ENCODE data around the gene FIZ1. TPM values are rescaled to one million over a fixed set of nuclear protein-coding genes. Genes with fewer than 3 reads are reported as not detected.

The FIZ1 gene
- total and polyA plus RNA-seq, 3 experiments from 2014 or later = 4.6 to 25.8 (median 23.9) TPM

DNA sequence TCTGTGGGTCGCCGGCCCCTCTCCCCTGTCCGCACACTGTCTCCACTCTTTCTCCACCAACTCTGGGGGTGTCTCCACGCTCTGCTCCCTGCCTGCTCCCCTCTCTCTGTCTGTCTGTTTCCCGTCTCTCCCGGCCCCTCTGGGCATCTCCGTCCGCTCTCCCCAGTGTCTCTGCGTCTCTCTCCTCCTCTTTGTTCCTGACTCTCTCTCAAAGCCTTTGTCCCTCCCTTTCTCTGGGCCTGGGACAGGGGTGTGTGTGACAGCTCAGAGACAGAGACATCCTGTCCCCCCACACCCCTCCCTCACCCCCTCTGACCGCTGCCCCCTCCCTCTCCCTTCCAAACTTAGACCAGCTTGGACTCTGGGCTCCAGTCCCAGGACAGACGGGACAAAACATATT, 53.3 kb downstream of the FIZ1 start:
- Histone ChIP-seq H3K36me3 (ENCODE audit: insufficient read depth, low read length) (no peaks in the 10 kb centered on the region), H3K27me3 (ENCODE audit: insufficient read depth, low read length, poor library complexity, severe bottlenecking) (no peaks in the 10 kb centered on the region), H3K9me3 (ENCODE audit: low read length) (no peaks in the 10 kb centered on the region), H3K27ac (ENCODE audit: low read depth, low read length) (no peak overlapping the region), H3K4me3 (ENCODE audit: low read length) (no peak overlapping the region), H3K4me1 (ENCODE audit: insufficient read depth, low read length) (no peaks in the 10 kb centered on the region)
- H3K27me3 Mint-ChIP-seq = peaks cover 8 to 35% of the 10 kb centered on the region in 2 donors
- no peaks in the 10 kb centered on the region for H3K4me1 Mint-ChIP-seq
- H3K9me3 Mint-ChIP-seq = no peaks in the 10 kb centered on the region
- no peak overlapping the region for H3K4me3 Mint-ChIP-seq
- POLR2A ChIA-PET = no interaction called here
- H3K36me3 Mint-ChIP-seq = no peaks in the 10 kb centered on the region
- CTCF ChIA-PET = no interaction called here
- no peak for DNase-seq
- H3K27ac Mint-ChIP-seq = no peak overlapping the region

DNA sequence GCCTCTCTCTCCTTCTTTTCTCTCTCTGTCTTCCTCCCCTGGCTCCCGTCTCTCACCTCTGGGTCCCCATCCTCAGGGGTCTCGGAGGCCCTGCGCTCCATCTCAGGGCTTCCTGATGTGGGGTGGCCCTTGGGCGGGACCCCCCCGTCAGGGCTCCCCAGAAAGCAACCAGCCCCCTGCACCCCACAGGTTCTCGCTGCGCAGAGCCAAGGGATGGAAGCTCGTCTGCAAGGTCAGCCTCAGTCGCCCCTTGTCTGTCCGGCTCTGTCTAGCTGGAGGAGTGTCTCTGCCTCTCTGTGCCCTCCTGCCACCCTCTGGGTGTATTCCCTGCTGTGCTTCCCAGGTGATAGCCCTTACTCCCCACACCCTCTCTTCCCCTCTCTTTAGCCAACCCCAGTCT, 53.9 kb downstream of the FIZ1 start, which contains the start of gene SBK3:
Gene SBK3, minus strand, starts transcription at position 101 of the 400 bp plus-strand sequence. Its CDS starts 0 bp downstream, at position 101.
- Mint-ChIP-seq H3K4me3 (no peak within 1 kb of the TSS), H3K36me3 (no peaks in the 10 kb centered on the region), H3K4me1 (no peaks in the 10 kb centered on the region), H3K27ac (no peak within 1 kb of the TSS), H3K9me3 (no peaks in the 10 kb centered on the region), H3K27me3 (peaks cover 8 to 35% of the 10 kb centered on the region in 2 donors)
- Histone ChIP-seq H3K27me3 (ENCODE audit: insufficient read depth, low read length, poor library complexity, severe bottlenecking) (no peaks in the 10 kb centered on the region), H3K9me3 (ENCODE audit: low read length) (no peaks in the 10 kb centered on the region), H3K4me1 (ENCODE audit: insufficient read depth, low read length) (no peaks in the 10 kb centered on the region), H3K27ac (ENCODE audit: low read depth, low read length) (peak within 1 kb of the TSS; percentile 27), H3K4me3 (ENCODE audit: low read length) (no peak within 1 kb of the TSS), H3K36me3 (ENCODE audit: insufficient read depth, low read length) (no peaks in the 10 kb centered on the region)
- ChIA-PET POLR2A (no interaction called here), CTCF (no interaction called here)
- no peak for DNase-seq

DNA sequence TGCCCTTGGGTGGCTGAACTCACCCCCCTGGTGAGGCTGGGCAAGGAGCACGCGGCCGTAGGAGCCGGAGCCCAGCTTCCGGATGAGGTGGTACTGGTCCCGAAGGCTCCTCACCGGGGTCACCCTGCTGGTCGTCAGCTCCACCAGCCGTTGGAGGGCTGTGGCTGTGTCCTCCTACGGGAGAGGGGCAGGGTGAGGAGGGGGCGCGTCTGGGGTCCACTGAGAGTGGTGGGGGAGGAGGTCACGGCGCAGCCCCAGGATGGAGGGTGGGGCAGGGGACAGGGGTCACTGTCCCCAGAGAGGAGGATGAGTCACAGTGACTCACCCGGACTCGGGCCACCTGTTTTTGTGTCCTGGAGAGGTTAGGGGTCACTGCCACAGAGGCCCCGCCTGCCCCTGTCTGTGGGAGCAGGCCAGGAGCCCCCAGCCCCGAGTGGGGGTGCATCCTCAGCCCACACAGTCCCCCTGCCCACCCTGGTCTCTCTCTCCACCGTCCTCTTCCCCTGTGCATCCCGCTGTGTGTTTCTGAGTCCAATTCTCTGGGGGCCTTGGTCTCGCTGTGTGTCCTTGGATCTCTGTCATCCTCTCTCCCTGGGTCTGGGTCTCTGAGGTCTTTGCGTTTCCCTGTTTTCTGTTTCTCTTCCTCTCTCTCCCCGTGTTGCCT, 54.4 kb downstream of the FIZ1 start:
- no peaks in the 10 kb centered on the region for H3K9me3 Mint-ChIP-seq
- H3K4me1 ChIP-seq (ENCODE audit: insufficient read depth, low read length) = no peaks in the 10 kb centered on the region

DNA sequence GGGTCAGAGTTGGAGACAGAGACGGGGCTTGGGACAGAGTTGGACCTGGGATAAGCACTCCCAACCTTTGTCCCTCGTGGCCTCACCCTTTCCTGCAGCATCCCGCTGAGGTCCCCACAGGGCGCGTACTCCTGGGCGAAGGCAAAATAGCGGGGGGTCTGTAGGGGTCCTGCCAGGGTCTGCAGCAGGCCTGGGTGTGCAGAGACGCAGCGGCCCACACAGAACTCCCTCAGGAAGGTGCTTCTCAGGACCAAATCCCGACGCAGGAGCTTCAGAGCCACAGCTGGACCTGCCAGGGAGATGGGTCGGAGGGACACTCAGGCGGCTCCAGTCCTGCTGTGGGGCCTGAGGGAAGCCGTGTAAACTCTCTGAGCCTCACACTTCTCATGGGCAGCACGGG, 55.3 kb downstream of the FIZ1 start:
- Mint-ChIP-seq H3K4me3 (no peak overlapping the region), H3K9me3 (no peaks in the 10 kb centered on the region), H3K27ac (no peak overlapping the region), H3K4me1 (no peaks in the 10 kb centered on the region), H3K27me3 (peaks cover 7 to 32% of the 10 kb centered on the region in 2 donors), H3K36me3 (no peaks in the 10 kb centered on the region)
- DNase-seq = no peak
- Histone ChIP-seq H3K9me3 (ENCODE audit: low read length) (no peaks in the 10 kb centered on the region), H3K36me3 (ENCODE audit: insufficient read depth, low read length) (no peaks in the 10 kb centered on the region), H3K4me1 (ENCODE audit: insufficient read depth, low read length) (no peaks in the 10 kb centered on the region), H3K4me3 (ENCODE audit: low read length) (no peak overlapping the region), H3K27ac (ENCODE audit: low read depth, low read length) (no peak overlapping the region), H3K27me3 (ENCODE audit: insufficient read depth, low read length, poor library complexity, severe bottlenecking) (no peaks in the 10 kb centered on the region)
- POLR2A ChIA-PET = no interaction called here
- CTCF ChIA-PET = no interaction called here

More for the DNA sequence above, 54.4 kb downstream of the FIZ1 start:
- CTCF ChIA-PET = no interaction called here
- Mint-ChIP-seq H3K4me1 (no peaks in the 10 kb centered on the region), H3K36me3 (no peaks in the 10 kb centered on the region), H3K27me3 (peaks cover 8 to 35% of the 10 kb centered on the region in 2 donors), H3K27ac (no peak overlapping the region), H3K4me3 (no peak overlapping the region)
- no peak for DNase-seq
- Histone ChIP-seq H3K4me3 (ENCODE audit: low read length) (no peak overlapping the region), H3K36me3 (ENCODE audit: insufficient read depth, low read length) (no peaks in the 10 kb centered on the region), H3K27ac (ENCODE audit: low read depth, low read length) (peak overlapping the region; percentile 27), H3K27me3 (ENCODE audit: insufficient read depth, low read length, poor library complexity, severe bottlenecking) (no peaks in the 10 kb centered on the region), H3K9me3 (ENCODE audit: low read length) (no peaks in the 10 kb centered on the region)
- POLR2A ChIA-PET = no interaction called here

DNA sequence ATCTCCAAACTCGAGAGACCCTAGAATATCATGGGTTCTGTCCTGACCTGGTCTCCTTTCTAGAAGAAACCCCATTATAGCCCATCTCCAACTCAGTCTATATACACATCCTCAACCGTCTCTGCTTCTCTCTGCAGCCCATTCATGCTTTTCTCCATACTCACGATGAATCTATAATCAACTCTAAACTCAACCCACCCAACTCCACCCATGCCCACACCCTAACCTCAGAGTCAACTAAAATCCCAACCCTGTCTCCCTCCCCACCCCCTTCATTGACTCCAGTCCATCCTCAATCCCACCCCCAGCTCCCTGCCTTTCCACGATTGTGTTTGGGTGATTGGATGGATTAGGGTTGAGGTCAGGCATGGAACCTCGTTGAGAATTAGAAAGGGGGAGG, 55.8 kb downstream of the FIZ1 start:
- peaks cover 6 to 32% of the 10 kb centered on the region in 2 donors for H3K27me3 Mint-ChIP-seq
- no peak overlapping the region for H3K27ac Mint-ChIP-seq

DNA sequence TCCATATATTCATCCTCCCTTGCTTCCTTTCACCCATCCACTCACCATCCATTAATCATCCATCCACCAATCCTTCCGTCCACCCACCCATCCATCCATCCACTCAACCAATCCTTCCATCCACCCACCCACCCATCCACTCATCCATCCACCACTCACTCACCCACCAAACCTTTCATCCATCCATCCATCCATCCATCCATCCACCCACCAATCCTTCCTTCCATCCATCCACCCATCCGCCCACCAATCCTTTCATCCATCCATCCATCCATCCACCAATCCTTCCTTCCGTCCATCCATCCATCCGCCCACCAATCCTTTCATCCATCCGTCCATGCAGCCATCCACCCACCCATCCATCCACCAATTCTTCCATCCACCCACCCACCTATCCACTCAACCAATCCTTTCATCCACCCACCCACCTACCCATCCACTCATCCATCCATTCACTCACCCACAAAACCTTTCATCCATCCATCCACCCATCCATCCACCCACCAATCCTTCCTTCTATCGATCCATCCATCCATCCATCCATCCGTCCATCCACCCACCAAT, 56.9 kb downstream of the FIZ1 start:
- no peak for DNase-seq
- Histone ChIP-seq H3K9me3 (ENCODE audit: low read length) (no peaks in the 10 kb centered on the region), H3K4me3 (ENCODE audit: low read length) (no peak overlapping the region), H3K27me3 (ENCODE audit: insufficient read depth, low read length, poor library complexity, severe bottlenecking) (no peaks in the 10 kb centered on the region), H3K36me3 (ENCODE audit: insufficient read depth, low read length) (no peaks in the 10 kb centered on the region), H3K4me1 (ENCODE audit: insufficient read depth, low read length) (no peaks in the 10 kb centered on the region), H3K27ac (ENCODE audit: low read depth, low read length) (no peak overlapping the region)
- no peaks in the 10 kb centered on the region for H3K36me3 Mint-ChIP-seq
- peak overlapping the region in 1 of 8 donors; percentile 9 for H3K27ac Mint-ChIP-seq
- POLR2A ChIA-PET = no interaction called here
- H3K4me3 Mint-ChIP-seq = no peak overlapping the region
- H3K9me3 Mint-ChIP-seq = no peaks in the 10 kb centered on the region
- no peaks in the 10 kb centered on the region for H3K4me1 Mint-ChIP-seq
- H3K27me3 Mint-ChIP-seq = peaks cover 1 to 21% of the 10 kb centered on the region in 2 donors
- CTCF ChIA-PET = no interaction called here

More for the DNA sequence above, 55.8 kb downstream of the FIZ1 start:
- H3K27ac ChIP-seq (ENCODE audit: low read depth, low read length) = no peak overlapping the region
- no peak for DNase-seq
- Mint-ChIP-seq H3K9me3 (no peaks in the 10 kb centered on the region), H3K4me3 (no peak overlapping the region), H3K36me3 (no peaks in the 10 kb centered on the region), H3K4me1 (no peaks in the 10 kb centered on the region)
- CTCF ChIA-PET = no interaction called here
- H3K4me3 ChIP-seq (ENCODE audit: low read length) = no peak overlapping the region
- no peaks in the 10 kb centered on the region for H3K9me3 ChIP-seq (ENCODE audit: low read length)
- no peaks in the 10 kb centered on the region for H3K4me1 ChIP-seq (ENCODE audit: insufficient read depth, low read length)
- H3K36me3 ChIP-seq (ENCODE audit: insufficient read depth, low read length) = no peaks in the 10 kb centered on the region
- POLR2A ChIA-PET = no interaction called here
- H3K27me3 ChIP-seq (ENCODE audit: insufficient read depth, low read length, poor library complexity, severe bottlenecking) = no peaks in the 10 kb centered on the region

Other genes with a start within 250 kb of the FIZ1 start
- not detected for gene COX6B2, start 244.8 kb downstream of the FIZ1 start, total RNA-seq
- gene COX6B2, start 244.8 kb downstream of the FIZ1 start, polyA plus RNA-seq = not detected
- gene GARIN5B, start 236.3 kb downstream of the FIZ1 start, total RNA-seq = not detected
- not detected for gene GARIN5B, start 236.3 kb downstream of the FIZ1 start, polyA plus RNA-seq
- under 1 TPM; 0.27 to 0.37 TPM for gene IL11, start 229.1 kb downstream of the FIZ1 start, total RNA-seq
- not detected for gene IL11, start 229.1 kb downstream of the FIZ1 start, polyA plus RNA-seq
- gene TMEM190, start 222.7 kb downstream of the FIZ1 start, total RNA-seq = not detected
- gene TMEM190, start 222.7 kb downstream of the FIZ1 start, polyA plus RNA-seq = not detected
- 10 to 100 TPM; 13.3 to 14.1 TPM for gene TMEM238, start 215.2 kb downstream of the FIZ1 start, total RNA-seq
- 1.9 TPM for gene TMEM238, start 215.2 kb downstream of the FIZ1 start, polyA plus RNA-seq
- gene RPL28, start 213.6 kb downstream of the FIZ1 start, total RNA-seq = 1,000 to 10,000 TPM; 2,376 to 2,381 TPM
- 615 TPM for gene RPL28, start 213.6 kb downstream of the FIZ1 start, polyA plus RNA-seq
- 100 to 1,000 TPM; 263 to 291 TPM for gene UBE2S, start 191.7 kb downstream of the FIZ1 start, total RNA-seq
- gene UBE2S, start 191.7 kb downstream of the FIZ1 start, polyA plus RNA-seq = 42.5 TPM
- gene SHISA7, start 156.2 kb downstream of the FIZ1 start, total RNA-seq = not detected
- not detected for gene SHISA7, start 156.2 kb downstream of the FIZ1 start, polyA plus RNA-seq
- gene ISOC2, start 137.9 kb downstream of the FIZ1 start, total RNA-seq = 10 to 100 TPM; 33.7 to 38.8 TPM
- 32.0 TPM for gene ISOC2, start 137.9 kb downstream of the FIZ1 start, polyA plus RNA-seq
- gene C19orf85, start 134.8 kb downstream of the FIZ1 start, total RNA-seq = not detected
- gene C19orf85, start 134.8 kb downstream of the FIZ1 start, polyA plus RNA-seq = not detected
- 1 to 10 TPM; 8.3 to 8.7 TPM for gene ZNF628, start 122.9 kb downstream of the FIZ1 start, total RNA-seq
- 0.36 TPM for gene ZNF628, start 122.9 kb downstream of the FIZ1 start, polyA plus RNA-seq
- 10 to 100 TPM; 27.5 to 28.4 TPM for gene NAT14, start 114.3 kb downstream of the FIZ1 start, total RNA-seq
- gene NAT14, start 114.3 kb downstream of the FIZ1 start, polyA plus RNA-seq = 7.0 TPM
- gene SSC5D, start 111.1 kb downstream of the FIZ1 start, total RNA-seq = 1 to 10 TPM in 1 of 2 experiments, under 1 TPM in 1; 0.35 to 1.2 TPM
- gene SSC5D, start 111.1 kb downstream of the FIZ1 start, polyA plus RNA-seq = not detected
- gene SBK2, start 62.4 kb downstream of the FIZ1 start, total RNA-seq = not detected
- gene SBK2, start 62.4 kb downstream of the FIZ1 start, polyA plus RNA-seq = not detected
- not detected for gene SBK3, start 54.0 kb downstream of the FIZ1 start, total RNA-seq
- not detected for gene SBK3, start 54.0 kb downstream of the FIZ1 start, polyA plus RNA-seq
- 1 to 10 TPM; 6.0 to 6.6 TPM for gene ZNF579, start 18.7 kb downstream of the FIZ1 start, total RNA-seq
- gene ZNF579, start 18.7 kb downstream of the FIZ1 start, polyA plus RNA-seq = 0.35 TPM
- 10 to 100 TPM; 13.9 to 15.8 TPM for gene ZNF524, start 771 bp upstream of the FIZ1 start, total RNA-seq
- 35.9 TPM for gene ZNF524, start 771 bp upstream of the FIZ1 start, polyA plus RNA-seq
- gene ZNF865, start 6.1 kb upstream of the FIZ1 start, total RNA-seq = 10 to 100 TPM; 12.7 to 15.3 TPM
- gene ZNF865, start 6.1 kb upstream of the FIZ1 start, polyA plus RNA-seq = 0.21 TPM
- 1 to 10 TPM; 2.6 to 2.9 TPM for gene ZNF784, start 25.0 kb upstream of the FIZ1 start, total RNA-seq
- 1.0 TPM for gene ZNF784, start 25.0 kb upstream of the FIZ1 start, polyA plus RNA-seq
- gene ZNF580, start 41.5 kb upstream of the FIZ1 start, total RNA-seq = 10 to 100 TPM; 39.6 to 41.3 TPM
- 15.2 TPM for gene ZNF580, start 41.5 kb upstream of the FIZ1 start, polyA plus RNA-seq
- gene ZNF581, start 44.1 kb upstream of the FIZ1 start, total RNA-seq = 10 to 100 TPM; 32.8 to 34.4 TPM
- gene ZNF581, start 44.1 kb upstream of the FIZ1 start, polyA plus RNA-seq = 23.4 TPM
- 1 to 10 TPM; 2.0 to 2.2 TPM for gene CCDC106, start 48.7 kb upstream of the FIZ1 start, total RNA-seq
- gene CCDC106, start 48.7 kb upstream of the FIZ1 start, polyA plus RNA-seq = 0.54 TPM
- 100 to 1,000 TPM; 374 to 386 TPM for gene U2AF2, start 55.5 kb upstream of the FIZ1 start, total RNA-seq
- 9.5 TPM for gene U2AF2, start 55.5 kb upstream of the FIZ1 start, polyA plus RNA-seq
- gene EPN1, start 75.7 kb upstream of the FIZ1 start, total RNA-seq = 10 to 100 TPM; 39.0 to 40.2 TPM
- 20.2 TPM for gene EPN1, start 75.7 kb upstream of the FIZ1 start, polyA plus RNA-seq
- gene NLRP9, start 138.9 kb upstream of the FIZ1 start, total RNA-seq = not detected
- not detected for gene NLRP9, start 138.9 kb upstream of the FIZ1 start, polyA plus RNA-seq
- not detected for gene RFPL4A, start 159.6 kb upstream of the FIZ1 start, total RNA-seq
- gene RFPL4A, start 159.6 kb upstream of the FIZ1 start, polyA plus RNA-seq = not detected
- not detected for gene RFPL4AL1, start 169.6 kb upstream of the FIZ1 start, total RNA-seq
- gene RFPL4AL1, start 169.6 kb upstream of the FIZ1 start, polyA plus RNA-seq = not detected
- under 1 TPM; 0.07 to 0.11 TPM for gene NLRP11, start 232.5 kb upstream of the FIZ1 start, total RNA-seq
- gene NLRP11, start 232.5 kb upstream of the FIZ1 start, polyA plus RNA-seq = not detected
- not detected for gene NLRP4, start 237.0 kb upstream of the FIZ1 start, total RNA-seq
- not detected for gene NLRP4, start 237.0 kb upstream of the FIZ1 start, polyA plus RNA-seq

Measured in CD8-positive, alpha-beta memory T cell (primary cell).